Neuronal stem cell (in vitro differentiated cells): ENCODE data around the gene LTBP1.

Experiments
- DNase-seq: peaks from one replicate; pipeline ENCODE4 v3.0.0-alpha.2; 2013; ENCODE audit warnings: low spot score
- H2AFZ ChIP-seq: one replicate; pipeline ENCODE4 v1.6.1; 2013; ENCODE audit warnings: mild to moderate bottlenecking, low read length, inconsistent platforms
- H2AK5ac ChIP-seq: 2 replicates; pipeline ENCODE4 v1.6.1; 2013; ENCODE audit warnings: low read depth, mild to moderate bottlenecking, inconsistent platforms, low read length, moderate library complexity, mixed read lengths
- H2BK120ac ChIP-seq: 2 replicates; pipeline ENCODE4 v1.6.1; 2013; ENCODE audit warnings: low read depth, mild to moderate bottlenecking, inconsistent platforms, low read length, moderate library complexity, mixed read lengths
- H2BK12ac ChIP-seq: one replicate; pipeline ENCODE4 v1.6.1; 2013; ENCODE audit warnings: low read length, inconsistent platforms
- H2BK15ac ChIP-seq: 2 replicates; pipeline ENCODE4 v1.6.1; 2013; ENCODE audit warnings: mild to moderate bottlenecking, low read length, inconsistent platforms, mixed read lengths
- H2BK5ac ChIP-seq: one replicate; pipeline ENCODE4 v1.6.1; 2013; ENCODE audit warnings: inconsistent platforms, mild to moderate bottlenecking, low read length, moderate library complexity
- H3K14ac ChIP-seq: one replicate; pipeline ENCODE4 v1.6.1; 2013; ENCODE audit warnings: low read length, inconsistent platforms
- H3K18ac ChIP-seq: 2 replicates; pipeline ENCODE4 v1.6.1; 2013; ENCODE audit warnings: low read length, inconsistent platforms
- H3K23ac ChIP-seq: 2 replicates; pipeline ENCODE4 v1.6.1; 2013; ENCODE audit warnings: low read depth, mild to moderate bottlenecking, mixed read lengths, low read length, inconsistent platforms; ENCODE audit not compliant: poor library complexity
- H3K27ac ChIP-seq: replicated peaks from 3 replicates; pipeline ENCODE4 v1.5.1; 2013; ENCODE audit warnings: low read length, inconsistent platforms
- H3K27me3 ChIP-seq, 3 experiments: 2 replicates each; pipeline ENCODE4 v1.6.1; 2013; ENCODE audit warnings: low read length in 3 of 3, mild to moderate bottlenecking in 2 of 3, inconsistent platforms in 1 of 3, low read depth in 1 of 3, mixed read lengths in 1 of 3, moderate library complexity in 1 of 3; ENCODE audit not compliant: control insufficient read depth in 3 of 3, insufficient read depth in 3 of 3
- H3K36me3 ChIP-seq, 2 donors: replicated peaks in 1 of 2; 2 replicates each; pipeline ENCODE4 v1.6.1; 2013; ENCODE audit warnings: low read length in 2 of 2; ENCODE audit not compliant: control insufficient read depth in 2 of 2, insufficient read depth in 2 of 2
- H3K4ac ChIP-seq: 2 replicates; pipeline ENCODE4 v1.6.1; 2013; ENCODE audit warnings: inconsistent platforms, mild to moderate bottlenecking, low read length, moderate library complexity
- H3K4me1 ChIP-seq, 2 donors: 1 replicate in 1 of 2; 2 replicates in 1 of 2; pipeline ENCODE4 v1.6.1; 2013; ENCODE audit warnings: low read length in 2 of 2, low read depth in 1 of 2; ENCODE audit not compliant: control insufficient read depth in 2 of 2, insufficient read depth in 1 of 2
- H3K4me2 ChIP-seq: one replicate; pipeline ENCODE4 v1.6.1; 2013; ENCODE audit warnings: mild to moderate bottlenecking, low read length, inconsistent platforms; ENCODE audit not compliant: insufficient read depth, poor library complexity, severe bottlenecking
- H3K4me3 ChIP-seq, 2 donors: 2 replicates each; pipeline ENCODE4 v1.5.1; 2013; ENCODE audit warnings: low read length in 2 of 2, mild to moderate bottlenecking in 2 of 2, inconsistent platforms in 1 of 2, moderate library complexity in 1 of 2
- H3K79me1 ChIP-seq: one replicate; pipeline ENCODE4 v1.6.1; 2013; ENCODE audit warnings: low read depth, mild to moderate bottlenecking, inconsistent platforms, low read length, moderate library complexity
- H3K9ac ChIP-seq: one replicate; pipeline ENCODE4 v1.6.1; 2013; ENCODE audit warnings: mild to moderate bottlenecking, low read depth, low read length, inconsistent platforms; ENCODE audit not compliant: poor library complexity
- H3K9me3 ChIP-seq, 2 donors: replicated peaks in 1 of 2; 2 replicates each; pipeline versions ENCODE3 to v1.6.1; 2013; ENCODE audit warnings: low read length in 2 of 2, mild to moderate bottlenecking in 2 of 2, inconsistent platforms in 1 of 2, low read depth in 1 of 2, mixed read lengths in 1 of 2, moderate library complexity in 1 of 2; ENCODE audit not compliant: control insufficient read depth in 2 of 2, insufficient read depth in 1 of 2
- H4K8ac ChIP-seq: one replicate; pipeline ENCODE4 v1.6.1; 2013; ENCODE audit warnings: low read depth, mild to moderate bottlenecking, inconsistent platforms, low read length, moderate library complexity
- H4K91ac ChIP-seq: one replicate; pipeline ENCODE4 v1.6.1; 2013; ENCODE audit warnings: low read length, low read depth, mild to moderate bottlenecking, inconsistent platforms; ENCODE audit not compliant: poor library complexity
- WGBS, 2 donors: extraction: QIAGEN DNeasy Blood & Tissue Kit; methylation state at CpG; one replicate each; pipeline ENCODE4 v1.1.7; 2013; ENCODE audit warnings: missing lambda C conversion rate in 2 of 2, mixed read lengths in 1 of 2; ENCODE audit not compliant: insufficient read length in 2 of 2, insufficient replicate concordance in 1 of 2; ENCODE audit errors: extremely low coverage in 2 of 2; 5-methylcytosine and 5-hydroxymethylcytosine counted together

The LTBP1 gene

DNA sequence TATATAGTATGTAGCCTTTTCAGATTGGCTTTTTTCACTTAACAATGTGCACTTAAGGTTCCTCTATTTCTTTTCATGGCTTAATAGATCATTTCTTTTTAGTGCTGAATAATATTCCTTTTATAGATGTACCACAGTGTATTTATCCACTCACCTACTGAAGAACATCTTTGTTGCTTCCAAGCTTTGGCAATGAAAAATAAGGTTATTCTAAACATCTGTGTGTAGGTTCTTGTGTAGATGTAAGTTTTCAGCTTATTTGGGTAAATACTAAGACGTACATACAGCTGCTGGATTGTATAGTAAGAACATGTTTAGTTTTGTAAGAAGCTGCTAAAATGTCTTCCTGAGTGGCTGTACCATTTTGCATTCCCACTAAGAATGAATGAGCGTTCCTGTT, 461.4 kb downstream of the LTBP1 start:
- Histone ChIP-seq H4K91ac (no peak overlapping the region), H3K4me3 (no peak overlapping the region)
- no peak for DNase-seq

DNA sequence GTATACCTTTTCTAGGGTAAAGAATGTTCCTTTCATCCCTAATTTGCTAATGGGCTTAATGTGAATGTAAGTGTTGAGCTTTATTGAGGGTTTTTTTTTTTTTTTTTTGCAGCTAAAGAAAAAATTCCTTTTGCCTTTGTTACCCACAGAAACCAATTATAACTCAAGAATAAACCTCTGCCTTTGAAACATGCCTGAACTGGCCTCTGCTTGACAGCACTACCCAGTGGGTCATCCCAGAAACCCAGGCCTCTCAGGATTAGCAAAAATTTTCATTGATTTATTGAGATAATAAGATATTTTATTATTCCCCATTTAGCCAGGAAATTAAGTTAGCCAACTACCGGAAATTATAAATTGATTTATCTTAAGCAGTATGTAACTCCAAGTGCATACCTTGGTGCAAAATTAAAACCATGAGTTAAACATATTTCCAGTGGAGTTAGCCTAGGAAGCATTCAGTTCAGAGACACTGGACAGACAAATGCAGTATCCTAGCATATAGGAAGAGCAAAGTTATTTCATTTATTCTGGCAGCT, 462.7 kb downstream of the LTBP1 start:
- Histone ChIP-seq H3K4me1 (no peaks in the 10 kb centered on the region), H3K9me3 (peaks cover 0 to 6% of the 10 kb centered on the region in 2 donors), H4K8ac (no peak overlapping the region), H3K79me1 (no peaks in the 10 kb centered on the region), H3K18ac (no peak overlapping the region), H2BK5ac (no peak overlapping the region), H2AK5ac (no peak overlapping the region), H2BK12ac (no peak overlapping the region), H4K91ac (no peak overlapping the region), H3K27me3 (no peaks in the 10 kb centered on the region), H3K4ac (no peak overlapping the region), H2AFZ (no peak overlapping the region), H3K27ac (no peak overlapping the region), H3K4me2 (no peak overlapping the region), H2BK120ac (no peak overlapping the region), H2BK15ac (no peak overlapping the region), H3K4me3 (no peak overlapping the region), H3K23ac (no peak overlapping the region), H3K9ac (no peak overlapping the region), H3K36me3 (no peaks in the 10 kb centered on the region), H3K14ac (no peak overlapping the region)
- no CpG with 5 or more reads among the region's 1 CpG for WGBS, 2 donors
- DNase-seq, result no peak

More for the DNA sequence above, 461.4 kb downstream of the LTBP1 start:
- Histone ChIP-seq H3K27ac (no peak overlapping the region), H3K27me3 (no peaks in the 10 kb centered on the region), H3K9me3 (peaks cover 0 to 6% of the 10 kb centered on the region in 2 donors), H3K23ac (no peak overlapping the region), H3K18ac (no peak overlapping the region), H2AK5ac (no peak overlapping the region), H4K8ac (no peak overlapping the region), H3K4me1 (no peaks in the 10 kb centered on the region), H3K36me3 (no peaks in the 10 kb centered on the region), H2AFZ (no peak overlapping the region), H3K4ac (no peak overlapping the region), H2BK5ac (no peak overlapping the region), H3K4me2 (no peak overlapping the region), H3K9ac (no peak overlapping the region), H3K14ac (no peak overlapping the region), H2BK120ac (no peak overlapping the region), H3K79me1 (no peaks in the 10 kb centered on the region), H2BK15ac (no peak overlapping the region), H2BK12ac (no peak overlapping the region)
- no CpG with 5 or more reads among the region's 2 CpGs for WGBS, 2 donors

DNA sequence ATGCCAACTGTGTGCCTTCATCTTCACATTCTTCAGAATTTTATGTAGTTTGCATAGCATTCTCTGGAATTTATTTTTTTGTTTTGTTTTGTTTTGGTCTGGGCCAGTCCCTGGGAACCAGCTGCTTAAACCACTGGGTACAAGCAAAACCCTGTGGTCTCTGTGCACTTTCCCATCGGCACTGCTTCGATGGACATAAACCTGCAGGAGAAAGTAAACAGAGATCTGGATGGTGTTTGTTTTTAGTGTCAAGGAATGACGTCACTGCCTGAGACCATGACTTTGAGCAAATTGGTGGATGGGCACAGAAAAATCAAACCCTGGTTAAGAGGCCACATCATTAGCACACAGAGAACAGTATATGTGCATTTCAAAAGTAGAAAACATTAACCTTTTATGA, 465.0 kb downstream of the LTBP1 start:
- Histone ChIP-seq H3K4me3 (no peak overlapping the region), H3K36me3 (no peaks in the 10 kb centered on the region), H3K4ac (no peak overlapping the region), H2BK12ac (no peak overlapping the region), H3K14ac (no peak overlapping the region), H3K79me1 (no peaks in the 10 kb centered on the region), H4K8ac (no peak overlapping the region), H3K9ac (no peak overlapping the region), H3K27ac (no peak overlapping the region), H3K18ac (no peak overlapping the region), H3K4me2 (no peak overlapping the region), H3K4me1 (no peaks in the 10 kb centered on the region), H4K91ac (no peak overlapping the region), H2BK120ac (no peak overlapping the region), H2BK15ac (no peak overlapping the region), H2AFZ (no peak overlapping the region), H2AK5ac (no peak overlapping the region), H3K9me3 (peaks cover 0 to 6% of the 10 kb centered on the region in 2 donors), H3K23ac (no peak overlapping the region), H3K27me3 (no peaks in the 10 kb centered on the region), H2BK5ac (no peak overlapping the region)
- no peak for DNase-seq
- WGBS, 2 donors, result no CpG with 5 or more reads among the region's 3 CpGs

DNA sequence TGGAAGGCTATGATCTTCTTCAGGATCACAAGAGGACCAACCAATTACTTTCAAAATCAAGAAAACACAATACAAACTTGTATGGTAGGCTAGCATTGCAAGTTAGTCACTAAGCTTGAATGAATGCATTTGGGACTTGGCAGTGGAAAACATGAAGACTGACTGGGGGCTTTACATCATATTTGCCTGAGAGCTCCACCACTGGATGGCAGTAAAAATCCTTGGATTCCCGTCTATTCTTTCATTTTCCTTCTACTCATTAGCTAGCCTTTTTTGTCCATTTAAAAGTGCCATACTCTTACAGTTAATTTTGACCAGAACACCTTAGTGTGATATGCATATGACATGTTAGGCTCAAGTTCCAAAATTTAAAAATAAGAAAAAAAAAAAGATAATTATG, 466.2 kb downstream of the LTBP1 start:
- Histone ChIP-seq H3K9me3 (peaks cover 0 to 6% of the 10 kb centered on the region in 2 donors), H3K18ac (no peak overlapping the region), H3K23ac (no peak overlapping the region), H3K4me3 (no peak overlapping the region), H4K91ac (no peak overlapping the region), H2AFZ (no peak overlapping the region), H3K4me2 (no peak overlapping the region), H2BK15ac (no peak overlapping the region), H3K4me1 (no peaks in the 10 kb centered on the region), H2BK12ac (no peak overlapping the region), H3K27me3 (no peaks in the 10 kb centered on the region), H3K36me3 (no peaks in the 10 kb centered on the region), H2BK5ac (no peak overlapping the region), H2AK5ac (no peak overlapping the region), H2BK120ac (no peak overlapping the region), H3K4ac (no peak overlapping the region), H3K14ac (no peak overlapping the region), H3K27ac (no peak overlapping the region), H4K8ac (no peak overlapping the region), H3K79me1 (no peaks in the 10 kb centered on the region), H3K9ac (no peak overlapping the region)
- no CpG with 5 or more reads among the region's 1 CpG for WGBS, 2 donors
- DNase-seq, result no peak
